Panc1 (cell line): ENCODE data around the gene OSGIN1. TPM values are rescaled to one million over a fixed set of nuclear protein-coding genes. Genes with fewer than 3 reads are reported as not detected.

Source experiments
- ATAC-seq: fragments of 200-7000 bp; cut with Tn5 transposase; 2 replicates; pipeline ENCODE4 v1.9.1; 2020; ENCODE audit warnings: mild to moderate bottlenecking, moderate library complexity
- BruUV-seq: library from RNA; stranded (reverse); fragments of 400-500 nt; replicated peaks from 2 replicates; lab custom pipeline; 2021; lab: Mats Ljungman, UMichigan
- CTCF ChIA-PET: fragments of 300-600 bp; sonication (Branson Sonifier 250); formaldehyde crosslinking; loops from one replicate; lab custom pipeline; 2022; ENCODE audit warnings: antibody characterized with exemption; lab: Charles Lee
- POLR2A ChIA-PET: fragments of 300-600 bp; sonication (Branson Sonifier 250); formaldehyde crosslinking; loops from one replicate; lab custom pipeline; 2022; ENCODE audit warnings: antibody characterized with exemption; lab: Charles Lee
- DNase-seq: peaks from one replicate; pipeline ENCODE4 v3.0.0-alpha.2; 2010; ENCODE audit warnings: low read depth, low spot score
- H3K27ac ChIP-seq: 2 replicates; pipeline ENCODE4 v1.5.1; 2011; ENCODE audit warnings: mild to moderate bottlenecking, low read length, inconsistent platforms
- H3K27me3 ChIP-seq: fragments of 200-500 bp; sonication (Bioruptor generic); 2 replicates; pipeline ENCODE4 v1.6.0; 2014; ENCODE audit warnings: low read length, inconsistent platforms; ENCODE audit not compliant: control insufficient read depth, insufficient read depth
- H3K36me3 ChIP-seq: fragments of 200-500 bp; sonication (Bioruptor generic); 2 replicates; pipeline ENCODE4 v1.5.1; 2014; ENCODE audit warnings: inconsistent platforms, mild to moderate bottlenecking, low read length, moderate library complexity; ENCODE audit not compliant: control insufficient read depth, insufficient read depth
- H3K4me1 ChIP-seq: 2 replicates; pipeline ENCODE4 v1.5.1; 2011; ENCODE audit warnings: inconsistent platforms, mild to moderate bottlenecking, low read length, moderate library complexity; ENCODE audit not compliant: control insufficient read depth, insufficient read depth
- H3K4me3 ChIP-seq, 2 experiments: 2 replicates each; pipeline ENCODE4 v1.5.1; 2011 to 2012; ENCODE audit warnings: low read depth in 2 of 2, low read length in 2 of 2, mild to moderate bottlenecking in 2 of 2, inconsistent platforms in 1 of 2, moderate library complexity in 1 of 2
- H3K9me3 ChIP-seq: fragments of 200-500 bp; sonication (Bioruptor generic); 2 replicates; pipeline ENCODE4 v1.5.1; 2014; ENCODE audit warnings: low read depth, mild to moderate bottlenecking, inconsistent platforms, low read length, moderate library complexity; ENCODE audit not compliant: control insufficient read depth, insufficient read depth
- CTCF ChIP-seq: fragments of 450-650 bp; IDR thresholded peaks from 2 replicates; pipeline ENCODE4 v1.5.1; 2017; ENCODE audit warnings: mild to moderate bottlenecking
- POLR2AphosphoS5 ChIP-seq: IDR thresholded peaks from 2 replicates; pipeline ENCODE4 v1.6.1; 2012; ENCODE audit warnings: mild to moderate bottlenecking, low read depth, low read length, moderate library complexity
- REST ChIP-seq, 2 experiments: IDR thresholded peaks; 2 replicates each; pipeline ENCODE4 v1.6.1; 2011 to 2012; ENCODE audit warnings: low read depth in 2 of 2, control low read depth in 1 of 2, low read length in 1 of 2, mild to moderate bottlenecking in 1 of 2, moderate library complexity in 1 of 2; ENCODE audit not compliant: insufficient read depth in 1 of 2
- SIN3A ChIP-seq: IDR thresholded peaks from 2 replicates; pipeline ENCODE4 v1.6.1; 2012; ENCODE audit warnings: low read depth, mild to moderate bottlenecking, low read length, moderate library complexity, borderline replicate concordance; ENCODE audit not compliant: insufficient read depth
- TCF7L2 ChIP-seq: IDR thresholded peaks from 2 replicates; pipeline ENCODE4 v1.6.1; 2011; ENCODE audit warnings: mild to moderate bottlenecking, low read depth, low read length, inconsistent platforms
- in situ Hi-C: cut with HindIII; loops from 2 replicates; pipeline ENCODE4 v1.10.0; 2016; ENCODE audit warnings: low sequenced_read_pairs, low pct_unique_long_range_greater_than_20kb
- intact Hi-C: fragments of 100-400 bp; cut with micrococcal nuclease; formaldehyde crosslinking; loops from one replicate; pipeline ENCODE4 v1.10.0; 2022; ENCODE audit not compliant: unreplicated experiment
- total RNA-seq: library from RNA; stranded (reverse); gene quantifications from one replicate; pipeline ENCODE4 v1.2.1, GENCODE V29; 2021; ENCODE audit not compliant: unreplicated experiment

OSGIN1 gene
- total RNA-seq, 1 experiment from 2014 or later: 4.9 TPM

- H3K4me1 ChIP-seq: peaks cover 5% of the 10 kb centered on the region
- DNase-seq: no peak
- H3K27me3 ChIP-seq: no peaks in the 10 kb centered on the region
- ATAC-seq: no peak
- no peaks in the 10 kb centered on the region for H3K9me3 ChIP-seq
- in situ Hi-C loops (no loop called here), intact Hi-C loops (no loop called here)
- H3K36me3 ChIP-seq: no peaks in the 10 kb centered on the region
- ChIA-PET POLR2A (no interaction called here), CTCF (interaction anchor here (0.6 kb wide), 1 partner anchor 94 kb away, joined by 6 read pairs; no protein-coding TSS in a partner anchor)
- no peak overlapping the region for H3K27ac ChIP-seq
- no peak for TF ChIP-seq CTCF
- no peak for TF ChIP-seq TCF7L2
- no peak for TF ChIP-seq REST (IDR thresholded peaks at IDR 0.05; ENCODE audit: insufficient read depth in 1 of 2, low read depth in 2 of 2, low read length in 1 of 2)
- TF ChIP-seq SIN3A: no peak
- no peak for TF ChIP-seq POLR2AphosphoS5
- BruUV-seq: no TSS peak
- no peak overlapping the region for H3K4me3 ChIP-seq
Observed at GRCh38 chr16:83958846-83959565, 6.0 kb downstream of the OSGIN1 start.

- POLR2A ChIA-PET: no interaction called here
- no peak for TF ChIP-seq TCF7L2
- TF ChIP-seq POLR2AphosphoS5: no peak
- TF ChIP-seq CTCF: no peak
- no peak for TF ChIP-seq SIN3A
- TF ChIP-seq REST (IDR thresholded peaks at IDR 0.05; ENCODE audit: insufficient read depth in 1 of 2, low read depth in 2 of 2, low read length in 1 of 2): no peak
- DNase-seq: no peak
- no peak for ATAC-seq
- no peaks in the 10 kb centered on the region for H3K9me3 ChIP-seq
- no peaks in the 10 kb centered on the region for H3K4me1 ChIP-seq
- intact Hi-C loops (no loop called here), in situ Hi-C loops (no loop called here)
- H3K4me3 ChIP-seq: no peak overlapping the region
- H3K36me3 ChIP-seq: no peaks in the 10 kb centered on the region
- no TSS peak for BruUV-seq
- no peaks in the 10 kb centered on the region for H3K27me3 ChIP-seq
- CTCF ChIA-PET: interaction anchor here (0.6 kb wide), 1 partner anchor 94 kb away, joined by 6 read pairs; no protein-coding TSS in a partner anchor
- H3K27ac ChIP-seq: no peak overlapping the region
Observed at GRCh38 chr16:83959656-83960434, 6.8 kb downstream of the OSGIN1 start.
